Astrocyte (in vitro differentiated cells and primary cell): Measurements from ENCODE around the gene CNPY2. TPM values are rescaled to one million over a fixed set of nuclear protein-coding genes. Genes with fewer than 3 reads are reported as not detected.

Experiments
- DNase-seq: peaks from one replicate; pipeline ENCODE4 v3.0.0-alpha.2; 2010; ENCODE audit warnings: low read depth
- FAIRE-seq: peaks from 2 replicates; lab custom pipeline; 2011; peaks lifted over from hg19 to GRCh38; lab: Jason Lieb, UNC
- H2AFZ ChIP-seq: 2 replicates; pipeline ENCODE4 v1.6.0; 2012; ENCODE audit warnings: low read depth, low read length, inconsistent platforms
- H3K27ac ChIP-seq: 2 replicates; pipeline ENCODE4 v1.5.1; 2011; ENCODE audit warnings: low read depth, low read length, inconsistent platforms
- H3K27me3 ChIP-seq: 2 replicates; pipeline ENCODE4 v1.6.0; 2011; ENCODE audit warnings: low read length, inconsistent platforms; ENCODE audit not compliant: insufficient read depth
- H3K36me3 ChIP-seq: 2 replicates; pipeline ENCODE4 v1.5.1; 2011; ENCODE audit warnings: low read length, inconsistent platforms; ENCODE audit not compliant: insufficient read depth
- H3K4me1 ChIP-seq: 2 replicates; pipeline ENCODE4 v1.5.1; 2011; ENCODE audit warnings: low read length, inconsistent platforms; ENCODE audit not compliant: insufficient read depth
- H3K4me2 ChIP-seq: 2 replicates; pipeline ENCODE4 v1.6.0; 2012; ENCODE audit warnings: low read length, inconsistent platforms
- H3K4me3 ChIP-seq: 2 replicates; pipeline ENCODE4 v1.5.1; 2011; ENCODE audit warnings: low read depth, mild to moderate bottlenecking, low read length, inconsistent platforms; ENCODE audit not compliant: insufficient read depth
- H3K79me2 ChIP-seq: 2 replicates; pipeline ENCODE4 v1.6.0; 2012; ENCODE audit warnings: mild to moderate bottlenecking, low read length, inconsistent platforms; ENCODE audit not compliant: insufficient read depth
- H3K9ac ChIP-seq: 2 replicates; pipeline ENCODE4 v1.6.0; 2012; ENCODE audit warnings: mild to moderate bottlenecking, low read length, inconsistent platforms
- H3K9me3 ChIP-seq: 2 replicates; pipeline ENCODE4 v1.5.1; 2012; ENCODE audit warnings: low read depth, mild to moderate bottlenecking, low read length, inconsistent platforms; ENCODE audit not compliant: insufficient read depth
- H4K20me1 ChIP-seq: 2 replicates; pipeline ENCODE4 v1.6.0; 2012; ENCODE audit warnings: low read length, inconsistent platforms; ENCODE audit not compliant: insufficient read depth
- H3K27ac Mint-ChIP-seq: one replicate; pipeline ENCODE4 v1.8.0; 2021; ENCODE audit warnings: mild to moderate bottlenecking, mixed read lengths; ENCODE audit not compliant: unreplicated experiment
- H3K27me3 Mint-ChIP-seq: one replicate; pipeline ENCODE4 v1.8.0; 2021; ENCODE audit warnings: low read depth, mixed read lengths; ENCODE audit not compliant: unreplicated experiment
- H3K36me3 Mint-ChIP-seq: one replicate; pipeline ENCODE4 v1.8.0; 2021; ENCODE audit warnings: low read depth, mixed read lengths; ENCODE audit not compliant: unreplicated experiment
- H3K4me1 Mint-ChIP-seq: one replicate; pipeline ENCODE4 v1.8.0; 2021; ENCODE audit warnings: low read depth, mixed read lengths; ENCODE audit not compliant: unreplicated experiment
- H3K4me3 Mint-ChIP-seq: one replicate; pipeline ENCODE4 v1.8.0; 2021; ENCODE audit warnings: mild to moderate bottlenecking, moderate library complexity, mixed read lengths; ENCODE audit not compliant: unreplicated experiment
- H3K9me3 Mint-ChIP-seq: one replicate; pipeline ENCODE4 v1.8.0; 2021; ENCODE audit warnings: mild to moderate bottlenecking, mixed read lengths; ENCODE audit not compliant: unreplicated experiment
- CTCF ChIP-seq: IDR thresholded peaks from 2 replicates; pipeline ENCODE4 v1.5.1; 2011; ENCODE audit warnings: low read depth, mild to moderate bottlenecking, inconsistent platforms, low read length, moderate library complexity; ENCODE audit not compliant: insufficient read depth
- EZH2 ChIP-seq: IDR thresholded peaks from 2 replicates; pipeline ENCODE4 v1.6.1; 2012; ENCODE audit warnings: mild to moderate bottlenecking, low read length, inconsistent platforms; ENCODE audit not compliant: insufficient read depth
- total RNA-seq: library from RNA; stranded (reverse); gene quantifications from 2 replicates; pipeline ENCODE4 v1.2.1, GENCODE V29; 2021

The CNPY2 gene
- total RNA-seq, 1 donor from 2014 or later, result 187 TPM

GRCh38 chr12:56333679-56334489 is 18.1 kb upstream of the CNPY2 start, which contains the start of gene PAN2:
TSS of gene PAN2 (minus strand) at chr12:56334000. CDS start at chr12:56333094, 906 bp downstream.
- H3K9me3 ChIP-seq, result no peaks in the 10 kb centered on the region
- no peaks in the 10 kb centered on the region for H3K36me3 Mint-ChIP-seq
- no peaks in the 10 kb centered on the region for H3K79me2 ChIP-seq
- H3K4me3 ChIP-seq, result peak within 1 kb of the TSS; percentile 68
- peak within 1 kb of the TSS; percentile 89 for H3K4me2 ChIP-seq
- peaks cover 10% of the 10 kb centered on the region for H3K4me1 Mint-ChIP-seq
- FAIRE-seq (no peak), DNase-seq (peak; percentile 94)
- H3K27me3 Mint-ChIP-seq, result no peaks in the 10 kb centered on the region
- H4K20me1 ChIP-seq, result no peaks in the 10 kb centered on the region
- peak within 1 kb of the TSS; percentile 99 for H3K27ac Mint-ChIP-seq
- peak within 1 kb of the TSS; percentile 95 for H3K27ac ChIP-seq
- peak within 1 kb of the TSS; percentile 92 for H3K4me3 Mint-ChIP-seq
- no peaks in the 10 kb centered on the region for H3K27me3 ChIP-seq
- H3K4me1 ChIP-seq, result peaks cover 19% of the 10 kb centered on the region
- peak within 1 kb of the TSS; percentile 73 for H2AFZ ChIP-seq
- no peaks in the 10 kb centered on the region for H3K9me3 Mint-ChIP-seq
- TF ChIP-seq EZH2 (no peak), CTCF (peak; percentile 65)
- H3K36me3 ChIP-seq, result no peaks in the 10 kb centered on the region
- H3K9ac ChIP-seq, result peak within 1 kb of the TSS; percentile 87

- peaks cover 15% of the 10 kb centered on the region for H3K4me1 ChIP-seq
- no peak for DNase-seq
- no peaks in the 10 kb centered on the region for H3K27me3 ChIP-seq
- H2AFZ ChIP-seq, result peak overlapping the region; percentile 73
- Mint-ChIP-seq H3K4me1 (peaks cover 6% of the 10 kb centered on the region), H3K27me3 (no peaks in the 10 kb centered on the region), H3K4me3 (peak overlapping the region; percentile 92), H3K9me3 (no peaks in the 10 kb centered on the region), H3K27ac (peak overlapping the region; percentile 99), H3K36me3 (peaks cover 2% of the 10 kb centered on the region)
- H3K9me3 ChIP-seq, result no peaks in the 10 kb centered on the region
- no peaks in the 10 kb centered on the region for H4K20me1 ChIP-seq
- FAIRE-seq, result no peak
- H3K4me2 ChIP-seq, result peak overlapping the region; percentile 89
- TF ChIP-seq CTCF, result no peak
- TF ChIP-seq EZH2, result no peak
- H3K79me2 ChIP-seq, result no peaks in the 10 kb centered on the region
- H3K9ac ChIP-seq, result peak overlapping the region; percentile 87
- H3K27ac ChIP-seq, result peak overlapping the region; percentile 95
- H3K36me3 ChIP-seq, result no peaks in the 10 kb centered on the region
- peak overlapping the region; percentile 68 for H3K4me3 ChIP-seq
Observed at GRCh38 chr12:56333197-56333678, 17.4 kb upstream of the CNPY2 start.
